SK-N-MC (cell line): ENCODE measurements around the gene LPIN1.

Source experiments
- EZH2 ChIP-seq: fragments of 200-600 bp; sonication (generic); IDR thresholded peaks from one replicate; pipeline ENCODE4 v1.6.1; 2017; ENCODE audit warnings: antibody characterized with exemption
- POLR2AphosphoS5 ChIP-seq: IDR thresholded peaks from 2 replicates; pipeline ENCODE4 v1.6.1; 2012; ENCODE audit warnings: mild to moderate bottlenecking, low read depth, low read length, borderline replicate concordance

DNA sequence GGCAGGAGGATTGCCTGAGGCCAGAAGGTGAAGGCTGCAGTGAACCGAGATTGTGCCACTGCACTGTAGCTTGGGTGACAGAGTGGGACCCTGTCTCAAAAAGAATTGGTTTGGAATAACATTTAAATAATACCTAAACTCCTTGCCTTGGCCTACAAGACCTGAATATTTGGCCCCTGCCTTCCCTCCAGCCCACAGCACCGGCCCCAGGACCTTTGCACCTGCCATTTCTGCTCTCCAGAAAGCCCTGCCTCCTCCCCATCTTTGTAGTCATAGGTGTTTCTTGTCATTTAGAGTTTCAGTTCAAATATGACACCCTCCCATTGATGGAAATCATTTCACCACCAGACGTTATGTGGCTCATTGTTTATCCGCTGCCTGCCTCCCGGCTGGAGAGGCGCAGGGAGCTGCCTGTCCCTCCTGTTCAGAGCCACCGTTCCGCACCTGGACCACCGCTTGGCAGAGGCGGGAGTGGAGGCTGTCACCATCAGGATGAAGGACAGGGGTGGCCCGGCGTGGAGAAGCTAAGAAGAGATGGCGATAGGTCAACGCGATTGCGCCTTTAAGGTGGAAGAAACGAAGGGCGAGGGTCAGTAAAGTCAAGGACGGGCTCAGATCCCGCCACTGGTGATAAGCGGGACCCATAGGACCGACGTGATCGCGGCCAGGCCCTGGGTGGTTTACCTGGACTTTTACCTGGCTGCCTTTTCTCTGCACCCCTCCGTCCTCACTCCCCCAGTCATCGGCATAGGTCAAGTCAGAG is 638 bp upstream of the LPIN1 start:
- TF ChIP-seq POLR2AphosphoS5 (no peak), EZH2 (no peak)
